LNCAP (cell line): ENCODE data around the gene SLX4IP.

ENCODE experiments used
- CTCF ChIP-seq: fragments of 450-650 bp; IDR thresholded peaks from 2 replicates; pipeline ENCODE4 v1.5.1; 2017; ENCODE audit warnings: mild to moderate bottlenecking

SLX4IP gene

GRCh38 chr20:10673176-10673841 is 238.2 kb downstream of the SLX4IP start:
- TF ChIP-seq CTCF, result no peak

GRCh38 chr20:10673842-10674683 is 239.0 kb downstream of the SLX4IP start, which contains the start of gene JAG1:
TSS of gene JAG1 (minus strand) at chr20:10673999. CDS start at chr20:10673530, 469 bp downstream.
- no peak for TF ChIP-seq CTCF

GRCh38 chr20:10674684-10675449 is 239.8 kb downstream of the SLX4IP start:
- TF ChIP-seq CTCF, result peak; percentile 65

GRCh38 chr20:10675450-10675848 is 240.3 kb downstream of the SLX4IP start:
- no peak for TF ChIP-seq CTCF

GRCh38 chr20:10676518-10676917 is 241.4 kb downstream of the SLX4IP start:
- TF ChIP-seq CTCF, result no peak
